Measurements from ENCODE around the gene LRRIQ4. TPM values are rescaled to one million over a fixed set of nuclear protein-coding genes. Genes with fewer than 3 reads are reported as not detected.

Gene LRRIQ4
- total and polyA plus RNA-seq, 2 donors: not detected

- no peaks in the 10 kb centered on the region for H3K4me1 ChIP-seq (ENCODE audit: insufficient read depth)
- H3K4me3 ChIP-seq (ENCODE audit: low read depth, low read length): no peak overlapping the region
- H3K27ac ChIP-seq (ENCODE audit: low read depth): no peak overlapping the region
- DNase-seq (ENCODE audit: extremely low spot score): no peak
- WGBS: 83% methylated on average over 4 of the region's 4 CpGs
- H3K36me3 ChIP-seq (ENCODE audit: insufficient read depth): peaks cover 5% of the 10 kb centered on the region
These were observed 31.3 kb upstream of the LRRIQ4 start for GRCh38 chr3:169781209-169781855.

GRCh38 chr3:169787120-169787519 is 25.6 kb upstream of the LRRIQ4 start:
- Histone ChIP-seq H3K4me1 (ENCODE audit: insufficient read depth) (no peaks in the 10 kb centered on the region), H3K27ac (ENCODE audit: low read depth) (no peak overlapping the region), H3K4me3 (ENCODE audit: low read depth, low read length) (no peak overlapping the region), H3K36me3 (ENCODE audit: insufficient read depth) (peaks cover 7% of the 10 kb centered on the region)
- WGBS: 96% methylated on average over 4 of the region's 4 CpGs
- DNase-seq (ENCODE audit: extremely low spot score): no peak

GRCh38 chr3:169787791-169788190 is 24.9 kb upstream of the LRRIQ4 start:
- no peak overlapping the region for H3K27ac ChIP-seq (ENCODE audit: low read depth)
- H3K4me3 ChIP-seq (ENCODE audit: low read depth, low read length): no peak overlapping the region
- no peaks in the 10 kb centered on the region for H3K4me1 ChIP-seq (ENCODE audit: insufficient read depth)
- peaks cover 7% of the 10 kb centered on the region for H3K36me3 ChIP-seq (ENCODE audit: insufficient read depth)
- no peak for DNase-seq (ENCODE audit: extremely low spot score)
- 83% methylated on average over 1 of the region's 1 CpG for WGBS

GRCh38 chr3:169790219-169790618 is 22.5 kb upstream of the LRRIQ4 start:
- H3K27ac ChIP-seq (ENCODE audit: low read depth): no peak overlapping the region
- no peaks in the 10 kb centered on the region for H3K4me1 ChIP-seq (ENCODE audit: insufficient read depth)
- H3K36me3 ChIP-seq (ENCODE audit: insufficient read depth): peaks cover 7% of the 10 kb centered on the region
- no peak for DNase-seq (ENCODE audit: extremely low spot score)
- H3K4me3 ChIP-seq (ENCODE audit: low read depth, low read length): no peak overlapping the region

- no peak overlapping the region for H3K27ac ChIP-seq (ENCODE audit: low read depth)
- H3K36me3 ChIP-seq (ENCODE audit: insufficient read depth): peaks cover 7% of the 10 kb centered on the region
- 90% methylated on average over 4 of the region's 4 CpGs for WGBS
- DNase-seq (ENCODE audit: extremely low spot score): no peak
- H3K4me3 ChIP-seq (ENCODE audit: low read depth, low read length): no peak overlapping the region
- no peaks in the 10 kb centered on the region for H3K4me1 ChIP-seq (ENCODE audit: insufficient read depth)
These were observed 21.8 kb upstream of the LRRIQ4 start for GRCh38 chr3:169790687-169791429.

GRCh38 chr3:169792359-169792758 is 20.3 kb upstream of the LRRIQ4 start:
- Histone ChIP-seq H3K27ac (ENCODE audit: low read depth) (no peak overlapping the region), H3K4me1 (ENCODE audit: insufficient read depth) (no peaks in the 10 kb centered on the region), H3K36me3 (ENCODE audit: insufficient read depth) (peaks cover 3% of the 10 kb centered on the region), H3K4me3 (ENCODE audit: low read depth, low read length) (no peak overlapping the region)
- DNase-seq (ENCODE audit: extremely low spot score): no peak
- WGBS: 98% methylated on average over 1 of the region's 1 CpG

GRCh38 chr3:169804681-169805080 is 8.0 kb upstream of the LRRIQ4 start:
- WGBS: 94% methylated on average over 3 of the region's 3 CpGs
- Histone ChIP-seq H3K4me3 (ENCODE audit: low read depth, low read length) (no peak overlapping the region), H3K4me1 (ENCODE audit: insufficient read depth) (no peaks in the 10 kb centered on the region), H3K27ac (ENCODE audit: low read depth) (no peak overlapping the region), H3K36me3 (ENCODE audit: insufficient read depth) (no peaks in the 10 kb centered on the region)
- no peak for DNase-seq (ENCODE audit: extremely low spot score)

- Histone ChIP-seq H3K4me1 (ENCODE audit: insufficient read depth) (no peaks in the 10 kb centered on the region), H3K27ac (ENCODE audit: low read depth) (no peak overlapping the region), H3K36me3 (ENCODE audit: insufficient read depth) (no peaks in the 10 kb centered on the region), H3K4me3 (ENCODE audit: low read depth, low read length) (no peak overlapping the region)
- WGBS: 42% methylated on average over 2 of the region's 2 CpGs
- no peak for DNase-seq (ENCODE audit: extremely low spot score)
These were observed 3.4 kb upstream of the LRRIQ4 start for GRCh38 chr3:169809230-169809795.

GRCh38 chr3:169811631-169812331 is 889 bp upstream of the LRRIQ4 start:
- peak; percentile 7 for DNase-seq (ENCODE audit: extremely low spot score)
- 2% methylated on average over 29 of the region's 29 CpGs for WGBS
- peak overlapping the region; percentile 62 for H3K27ac ChIP-seq (ENCODE audit: low read depth)
- H3K4me1 ChIP-seq (ENCODE audit: insufficient read depth): no peaks in the 10 kb centered on the region
- H3K4me3 ChIP-seq (ENCODE audit: low read depth, low read length): peak overlapping the region; percentile 74
- no peaks in the 10 kb centered on the region for H3K36me3 ChIP-seq (ENCODE audit: insufficient read depth)

GRCh38 chr3:169813278-169813677 is 608 bp downstream of the LRRIQ4 start:
- no peak overlapping the region for H3K27ac ChIP-seq (ENCODE audit: low read depth)
- H3K4me3 ChIP-seq (ENCODE audit: low read depth, low read length): peak overlapping the region; percentile 74

GRCh38 chr3:169813757-169814517 is 1.3 kb downstream of the LRRIQ4 start:
- 66% methylated on average over 27 of the region's 27 CpGs for WGBS

More at GRCh38 chr3:169813278-169813677, 608 bp downstream of the LRRIQ4 start:
- no peak for DNase-seq (ENCODE audit: extremely low spot score)
- 59% methylated on average over 8 of the region's 8 CpGs for WGBS
- H3K4me1 ChIP-seq (ENCODE audit: insufficient read depth): no peaks in the 10 kb centered on the region
- H3K36me3 ChIP-seq (ENCODE audit: insufficient read depth): no peaks in the 10 kb centered on the region

GRCh38 chr3:169815590-169816150 is 3.0 kb downstream of the LRRIQ4 start:
- Histone ChIP-seq H3K4me1 (ENCODE audit: insufficient read depth) (no peaks in the 10 kb centered on the region), H3K4me3 (ENCODE audit: low read depth, low read length) (no peak overlapping the region), H3K36me3 (ENCODE audit: insufficient read depth) (no peaks in the 10 kb centered on the region), H3K27ac (ENCODE audit: low read depth) (no peak overlapping the region)
- WGBS: 96% methylated on average over 4 of the region's 4 CpGs
- DNase-seq (ENCODE audit: extremely low spot score): no peak

More at GRCh38 chr3:169813757-169814517, 1.3 kb downstream of the LRRIQ4 start:
- H3K4me3 ChIP-seq (ENCODE audit: low read depth, low read length): peak overlapping the region; percentile 74
- no peaks in the 10 kb centered on the region for H3K36me3 ChIP-seq (ENCODE audit: insufficient read depth)
- H3K4me1 ChIP-seq (ENCODE audit: insufficient read depth): no peaks in the 10 kb centered on the region
- no peak for DNase-seq (ENCODE audit: extremely low spot score)
- H3K27ac ChIP-seq (ENCODE audit: low read depth): no peak overlapping the region

- H3K36me3 ChIP-seq (ENCODE audit: insufficient read depth): no peaks in the 10 kb centered on the region
- no peak overlapping the region for H3K27ac ChIP-seq (ENCODE audit: low read depth)
- no peak for DNase-seq (ENCODE audit: extremely low spot score)
- WGBS: 77% methylated on average over 2 of the region's 2 CpGs
- H3K4me3 ChIP-seq (ENCODE audit: low read depth, low read length): no peak overlapping the region
- no peaks in the 10 kb centered on the region for H3K4me1 ChIP-seq (ENCODE audit: insufficient read depth)
These were observed 5.6 kb downstream of the LRRIQ4 start for GRCh38 chr3:169818316-169818715.

All from urinary bladder (tissue), 4 donors.